Measurements from ENCODE around the gene LILRA6.
"Not testable (repeated sequence)": the region's sequence is repeated elsewhere in the genome, so short reads cannot be mapped to it uniquely, and the experiment has no call there.

LILRA6 gene

GRCh38 chr19:54197121-54197520 is 45.5 kb downstream of the LILRA6 start:
- Histone ChIP-seq H4K91ac (ENCODE audit: low read depth, low read length) (no peak overlapping the region), H3K23ac (ENCODE audit: low read length) (no peak overlapping the region), H3K14ac (ENCODE audit: low read length) (no peak overlapping the region), H3K79me2 (ENCODE audit: control insufficient read depth, insufficient read depth, low read length, poor library complexity) (peaks cover 16% of the 10 kb centered on the region), H3K4me1 (ENCODE audit: control insufficient read depth in 1 of 2, insufficient read depth in 2 of 2, low read length in 2 of 2) (peaks cover under 1 to 9% of the 10 kb centered on the region in 2 experiments), H3K4me2 (ENCODE audit: low read length) (no peak overlapping the region), H3K79me1 (ENCODE audit: low read length) (peaks cover 11% of the 10 kb centered on the region), H4K12ac (ENCODE audit: low read depth, low read length) (no peak overlapping the region), H3K27ac (ENCODE audit: low read depth, low read length) (no peak overlapping the region), H2AK5ac (ENCODE audit: low read length) (no peak overlapping the region), H3K27me3 (ENCODE audit: insufficient read depth, low read length) (no peaks in the 10 kb centered on the region), H2BK12ac (ENCODE audit: low read length) (no peak overlapping the region), H4K8ac (ENCODE audit: low read depth, low read length) (no peak overlapping the region), H2BK5ac (ENCODE audit: low read depth, low read length, poor library complexity) (no peak overlapping the region), H3K36me3 (ENCODE audit: control insufficient read depth in 1 of 2, insufficient read depth in 2 of 2, low read length in 2 of 2) (peaks cover 18 to 21% of the 10 kb centered on the region in 2 experiments), H3K4ac (ENCODE audit: low read depth, low read length) (no peak overlapping the region), H2AFZ (ENCODE audit: insufficient read depth, low read length, poor library complexity) (no peak overlapping the region), H3K9ac (ENCODE audit: low read length) (no peak overlapping the region), H3K9me3 (ENCODE audit: insufficient read depth, low read depth, low read length) (no peaks in the 10 kb centered on the region), H3K4me3 (ENCODE audit: low read depth, low read length) (no peak overlapping the region), H2BK120ac (ENCODE audit: insufficient read depth, low read length, poor library complexity) (no peak overlapping the region), H3K18ac (ENCODE audit: low read length) (no peak overlapping the region)
- no peak for DNase-seq
- WGBS (ENCODE audit: extremely low coverage, insufficient coverage, insufficient read length), result no CpG with 5 or more reads among the region's 3 CpGs

GRCh38 chr19:54196536-54196935 is 46.1 kb downstream of the LILRA6 start:
- Histone ChIP-seq H3K4me3 (ENCODE audit: low read depth, low read length) (no peak overlapping the region), H4K91ac (ENCODE audit: low read depth, low read length) (no peak overlapping the region), H2AFZ (ENCODE audit: insufficient read depth, low read length, poor library complexity) (no peak overlapping the region), H4K12ac (ENCODE audit: low read depth, low read length) (no peak overlapping the region), H2BK5ac (ENCODE audit: low read depth, low read length, poor library complexity) (no peak overlapping the region), H3K14ac (ENCODE audit: low read length) (no peak overlapping the region), H3K4ac (ENCODE audit: low read depth, low read length) (no peak overlapping the region), H3K9ac (ENCODE audit: low read length) (no peak overlapping the region), H3K4me1 (ENCODE audit: control insufficient read depth in 1 of 2, insufficient read depth in 2 of 2, low read length in 2 of 2) (peaks cover 6 to 10% of the 10 kb centered on the region in 2 experiments), H2AK5ac (ENCODE audit: low read length) (no peak overlapping the region), H3K36me3 (ENCODE audit: control insufficient read depth in 1 of 2, insufficient read depth in 2 of 2, low read length in 2 of 2) (peaks cover 12 to 17% of the 10 kb centered on the region in 2 experiments), H3K18ac (ENCODE audit: low read length) (no peak overlapping the region), H3K27me3 (ENCODE audit: insufficient read depth, low read length) (no peaks in the 10 kb centered on the region), H2BK12ac (ENCODE audit: low read length) (no peak overlapping the region), H3K9me3 (ENCODE audit: insufficient read depth, low read depth, low read length) (no peaks in the 10 kb centered on the region), H3K4me2 (ENCODE audit: low read length) (no peak overlapping the region), H3K23ac (ENCODE audit: low read length) (no peak overlapping the region), H3K79me1 (ENCODE audit: low read length) (peaks cover 13% of the 10 kb centered on the region), H3K27ac (ENCODE audit: low read depth, low read length) (no peak overlapping the region), H3K79me2 (ENCODE audit: control insufficient read depth, insufficient read depth, low read length, poor library complexity) (peaks cover 17% of the 10 kb centered on the region), H2BK120ac (ENCODE audit: insufficient read depth, low read length, poor library complexity) (no peak overlapping the region), H4K8ac (ENCODE audit: low read depth, low read length) (no peak overlapping the region)
- WGBS (ENCODE audit: extremely low coverage, insufficient coverage, insufficient read length), result no CpG with 5 or more reads among the region's 7 CpGs
- DNase-seq, result no peak

- WGBS (ENCODE audit: extremely low coverage, insufficient coverage, insufficient read length), result no CpG with 5 or more reads among the region's 12 CpGs
- not testable (repeated sequence) for H3K4me2 ChIP-seq (ENCODE audit: low read length); H4K91ac ChIP-seq (ENCODE audit: low read depth, low read length)
These were observed 48.1 kb downstream of the LILRA6 start for GRCh38 chr19:54194463-54194862.

GRCh38 chr19:54193011-54193410 is 49.6 kb downstream of the LILRA6 start:
- no peak overlapping the region for H2BK120ac ChIP-seq (ENCODE audit: insufficient read depth, low read length, poor library complexity)
- H3K4me2 ChIP-seq (ENCODE audit: low read length), result no peak overlapping the region
- H2AFZ ChIP-seq (ENCODE audit: insufficient read depth, low read length, poor library complexity), result no peak overlapping the region
- H3K9ac ChIP-seq (ENCODE audit: low read length), result no peak overlapping the region
- no peaks in the 10 kb centered on the region for H3K27me3 ChIP-seq (ENCODE audit: insufficient read depth, low read length)
- peak overlapping the region; percentile 9 for H3K4ac ChIP-seq (ENCODE audit: low read depth, low read length)
- H2BK5ac ChIP-seq (ENCODE audit: low read depth, low read length, poor library complexity), result no peak overlapping the region
- WGBS (ENCODE audit: extremely low coverage, insufficient coverage, insufficient read length), result no CpG with 5 or more reads among the region's 11 CpGs
- H2BK12ac ChIP-seq (ENCODE audit: low read length), result no peak overlapping the region
- peaks cover 10% of the 10 kb centered on the region in 2 experiments for H3K36me3 ChIP-seq (ENCODE audit: control insufficient read depth in 1 of 2, insufficient read depth in 2 of 2, low read length in 2 of 2)
- H3K14ac ChIP-seq (ENCODE audit: low read length), result no peak overlapping the region
- H3K9me3 ChIP-seq (ENCODE audit: insufficient read depth, low read depth, low read length), result no peaks in the 10 kb centered on the region
- H3K18ac ChIP-seq (ENCODE audit: low read length), result no peak overlapping the region
- peaks cover 27% of the 10 kb centered on the region for H3K79me1 ChIP-seq (ENCODE audit: low read length)
- H3K79me2 ChIP-seq (ENCODE audit: control insufficient read depth, insufficient read depth, low read length, poor library complexity), result peaks cover 25% of the 10 kb centered on the region
- H4K8ac ChIP-seq (ENCODE audit: low read depth, low read length), result no peak overlapping the region
- DNase-seq, result no peak
- H4K91ac ChIP-seq (ENCODE audit: low read depth, low read length), result no peak overlapping the region
- H3K4me3 ChIP-seq (ENCODE audit: low read depth, low read length), result no peak overlapping the region
- H3K23ac ChIP-seq (ENCODE audit: low read length), result no peak overlapping the region
- H2AK5ac ChIP-seq (ENCODE audit: low read length), result no peak overlapping the region
- H3K4me1 ChIP-seq (ENCODE audit: control insufficient read depth in 1 of 2, insufficient read depth in 2 of 2, low read length in 2 of 2), result peaks cover 9% of the 10 kb centered on the region in 2 experiments
- H4K12ac ChIP-seq (ENCODE audit: low read depth, low read length), result no peak overlapping the region
- no peak overlapping the region for H3K27ac ChIP-seq (ENCODE audit: low read depth, low read length)

More at GRCh38 chr19:54194463-54194862, 48.1 kb downstream of the LILRA6 start:
- not testable (repeated sequence) for H4K12ac ChIP-seq (ENCODE audit: low read depth, low read length); H3K14ac ChIP-seq (ENCODE audit: low read length); H3K18ac ChIP-seq (ENCODE audit: low read length); H3K9me3 ChIP-seq (ENCODE audit: insufficient read depth, low read depth, low read length); H2AFZ ChIP-seq (ENCODE audit: insufficient read depth, low read length, poor library complexity); H2BK12ac ChIP-seq (ENCODE audit: low read length); H3K4ac ChIP-seq (ENCODE audit: low read depth, low read length); DNase-seq; H2AK5ac ChIP-seq (ENCODE audit: low read length); H3K9ac ChIP-seq (ENCODE audit: low read length); H3K4me1 ChIP-seq (ENCODE audit: control insufficient read depth in 1 of 2, insufficient read depth in 2 of 2, low read length in 2 of 2); H2BK120ac ChIP-seq (ENCODE audit: insufficient read depth, low read length, poor library complexity); H3K23ac ChIP-seq (ENCODE audit: low read length); H4K8ac ChIP-seq (ENCODE audit: low read depth, low read length); H3K27me3 ChIP-seq (ENCODE audit: insufficient read depth, low read length); H3K27ac ChIP-seq (ENCODE audit: low read depth, low read length); H2BK5ac ChIP-seq (ENCODE audit: low read depth, low read length, poor library complexity); H3K4me3 ChIP-seq (ENCODE audit: low read depth, low read length)
- peaks cover 13% of the 10 kb centered on the region for H3K79me2 ChIP-seq (ENCODE audit: control insufficient read depth, insufficient read depth, low read length, poor library complexity)
- peaks cover 10 to 12% of the 10 kb centered on the region in 2 experiments for H3K36me3 ChIP-seq (ENCODE audit: control insufficient read depth in 1 of 2, insufficient read depth in 2 of 2, low read length in 2 of 2)
- H3K79me1 ChIP-seq (ENCODE audit: low read length), result peaks cover 14% of the 10 kb centered on the region
